ENCODE results near the gene DDX43.
"Not testable (repeated sequence)": the region's sequence is repeated elsewhere in the genome, so short reads cannot be mapped to it uniquely, and the experiment has no call there.

The DDX43 gene

GRCh38 chr6:73369157-73369556 lies 25.5 kb upstream of the DDX43 start:
- no peaks in the 10 kb centered on the region for H3K36me3 ChIP-seq (replicated peaks)
- H3K27me3 ChIP-seq (replicated peaks), result no peaks in the 10 kb centered on the region
- H3K27ac ChIP-seq, result no peak overlapping the region
- DNase-seq, result no peak
- H3K4me3 ChIP-seq (ENCODE audit: low read depth, low read length), result no peak overlapping the region
- in situ Hi-C loops (cut with HindIII; ENCODE audit: low pct_ligation_motif_present, low sequenced_read_pairs), result no loop called here
- no peak for TF ChIP-seq CTCF (IDR thresholded peaks at IDR 0.05; ENCODE audit: low read depth, low read length, missing control alignments)

GRCh38 chr6:73369563-73369962 lies 25.1 kb upstream of the DDX43 start, which contains the start of gene OOEP:
Gene OOEP, minus strand, starts transcription at chr6:73369897. Its CDS starts 105 bp downstream, at chr6:73369792.
- in situ Hi-C loops (cut with HindIII; ENCODE audit: low pct_ligation_motif_present, low sequenced_read_pairs), result no loop called here
- H3K27me3 ChIP-seq (replicated peaks), result no peaks in the 10 kb centered on the region
- H3K4me3 ChIP-seq (ENCODE audit: low read depth, low read length), result no peak within 1 kb of the TSS
- no peaks in the 10 kb centered on the region for H3K36me3 ChIP-seq (replicated peaks)
- no peak within 1 kb of the TSS for H3K27ac ChIP-seq
- DNase-seq, result no peak
- no peak for TF ChIP-seq CTCF (IDR thresholded peaks at IDR 0.05; ENCODE audit: low read depth, low read length, missing control alignments)

GRCh38 chr6:73371984-73372383 lies 22.6 kb upstream of the DDX43 start:
- no peak overlapping the region for H3K27ac ChIP-seq
- H3K27me3 ChIP-seq (replicated peaks), result no peaks in the 10 kb centered on the region
- DNase-seq, result no peak
- H3K4me3 ChIP-seq (ENCODE audit: low read depth, low read length), result no peak overlapping the region
- no peak for TF ChIP-seq CTCF (IDR thresholded peaks at IDR 0.05; ENCODE audit: low read depth, low read length, missing control alignments)
- in situ Hi-C loops (cut with HindIII; ENCODE audit: low pct_ligation_motif_present, low sequenced_read_pairs), result no loop called here
- H3K36me3 ChIP-seq (replicated peaks), result no peaks in the 10 kb centered on the region

GRCh38 chr6:73372516-73372915 lies 22.1 kb upstream of the DDX43 start:
- H3K4me3 ChIP-seq (ENCODE audit: low read depth, low read length), result no peak overlapping the region
- H3K27me3 ChIP-seq (replicated peaks), result no peaks in the 10 kb centered on the region
- H3K27ac ChIP-seq, result no peak overlapping the region
- TF ChIP-seq CTCF (IDR thresholded peaks at IDR 0.05; ENCODE audit: low read depth, low read length, missing control alignments), result no peak
- no peaks in the 10 kb centered on the region for H3K36me3 ChIP-seq (replicated peaks)
- in situ Hi-C loops (cut with HindIII; ENCODE audit: low pct_ligation_motif_present, low sequenced_read_pairs), result no loop called here
- no peak for DNase-seq

- H3K27me3 ChIP-seq (replicated peaks), result no peaks in the 10 kb centered on the region
- H3K4me3 ChIP-seq (ENCODE audit: low read depth, low read length), result no peak overlapping the region
- H3K36me3 ChIP-seq (replicated peaks), result no peaks in the 10 kb centered on the region
- no peak for DNase-seq
- no peak for TF ChIP-seq CTCF (IDR thresholded peaks at IDR 0.05; ENCODE audit: low read depth, low read length, missing control alignments)
- no peak overlapping the region for H3K27ac ChIP-seq
- in situ Hi-C loops (cut with HindIII; ENCODE audit: low pct_ligation_motif_present, low sequenced_read_pairs), result no loop called here
Observed at GRCh38 chr6:73375216-73375615, 19.4 kb upstream of the DDX43 start.

GRCh38 chr6:73377225-73377624 lies 17.4 kb upstream of the DDX43 start:
- Histone ChIP-seq H3K27ac (no peak overlapping the region), H3K27me3 (replicated peaks) (no peaks in the 10 kb centered on the region), H3K36me3 (replicated peaks) (no peaks in the 10 kb centered on the region), H3K4me3 (ENCODE audit: low read depth, low read length) (no peak overlapping the region)
- no peak for DNase-seq
- TF ChIP-seq CTCF (IDR thresholded peaks at IDR 0.05; ENCODE audit: low read depth, low read length, missing control alignments), result no peak
- in situ Hi-C loops (cut with HindIII; ENCODE audit: low pct_ligation_motif_present, low sequenced_read_pairs), result no loop called here

- H3K27ac ChIP-seq; H3K27me3 ChIP-seq (replicated peaks); H3K36me3 ChIP-seq (replicated peaks); H3K4me3 ChIP-seq (ENCODE audit: low read depth, low read length); DNase-seq; in situ Hi-C loops (cut with HindIII; ENCODE audit: low pct_ligation_motif_present, low sequenced_read_pairs): not testable (repeated sequence)
Observed at GRCh38 chr6:73381531-73381930, 13.1 kb upstream of the DDX43 start.

Measured in brain microvascular endothelial cell (primary cell).